ENCODE measurements around the gene LY86. TPM values are rescaled to one million over a fixed set of nuclear protein-coding genes. Genes with fewer than 3 reads are reported as not detected.

The LY86 gene
- polyA plus RNA-seq, 1 donor from 2014 or later: not detected

DNA sequence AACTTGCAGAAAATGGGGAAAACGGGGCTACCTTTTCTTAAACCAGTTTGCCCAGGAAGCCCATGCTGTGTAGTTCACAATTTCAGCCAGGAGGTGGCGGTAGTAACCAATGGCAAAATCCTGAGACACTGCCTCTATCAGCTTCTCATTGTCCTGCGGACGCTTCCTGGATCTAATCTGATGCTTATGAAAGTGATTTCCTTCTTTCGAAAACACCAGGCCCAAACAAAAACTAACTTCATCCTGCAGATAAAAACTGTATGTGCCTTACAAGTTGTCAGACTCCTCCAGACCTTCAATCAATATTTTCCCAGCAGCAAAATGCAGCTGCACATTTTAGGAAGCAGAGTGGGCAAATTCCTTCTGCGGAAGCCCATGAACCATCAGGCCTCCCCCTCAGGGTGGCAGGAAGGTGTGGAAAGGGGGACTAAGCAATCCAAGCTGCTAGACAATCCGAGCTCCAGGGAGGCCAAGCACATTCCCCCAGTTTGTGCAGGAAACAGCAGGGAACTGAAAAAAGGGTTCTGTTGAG is 88.5 kb downstream of the LY86 start:
- Histone ChIP-seq H3K4me2 (ENCODE audit: low read length) (no peak overlapping the region), H3K9me3 (ENCODE audit: low read length) (no peaks in the 10 kb centered on the region), H3K27me3 (ENCODE audit: insufficient read depth, low read depth, low read length) (no peaks in the 10 kb centered on the region), H3K9me2 (ENCODE audit: insufficient read depth, low read length) (no peaks in the 10 kb centered on the region), H3K27ac (ENCODE audit: low read length) (no peak overlapping the region), H3K9ac (ENCODE audit: low read length) (no peak overlapping the region), H4K20me1 (ENCODE audit: insufficient read depth) (no peaks in the 10 kb centered on the region), H3F3A (ENCODE audit: insufficient read depth, low read length, poor library complexity, severe bottlenecking) (no peaks in the 10 kb centered on the region), H3K36me3 (ENCODE audit: insufficient read depth, low read length) (no peaks in the 10 kb centered on the region), H3K4me3 (ENCODE audit: low read length) (no peak overlapping the region), H3K79me2 (replicated peaks; ENCODE audit: insufficient read depth, low read length) (no peaks in the 10 kb centered on the region), H2AFZ (ENCODE audit: low read depth, low read length) (no peak overlapping the region)
- TF ChIP-seq RAD21 (conservative IDR thresholded peaks at IDR 0.05) (peak; percentile 93), EP300 (conservative IDR thresholded peaks at IDR 0.05; ENCODE audit: poor library complexity, severe bottlenecking) (no peak), MXI1 (conservative IDR thresholded peaks at IDR 0.05; ENCODE audit: poor library complexity, severe bottlenecking) (no peak), TAF1 (IDR thresholded peaks at IDR 0.05; ENCODE audit: low read depth) (no peak), EZH2 (IDR thresholded peaks at IDR 0.05; ENCODE audit: borderline replicate concordance, insufficient read depth, low read length, poor library complexity, severe bottlenecking) (no peak), SMC3 (conservative IDR thresholded peaks at IDR 0.05; ENCODE audit: poor library complexity) (peak; percentile 95), POLR2AphosphoS5 (IDR thresholded peaks at IDR 0.05) (no peak)
- TF ChIP-seq, protein P1, sequence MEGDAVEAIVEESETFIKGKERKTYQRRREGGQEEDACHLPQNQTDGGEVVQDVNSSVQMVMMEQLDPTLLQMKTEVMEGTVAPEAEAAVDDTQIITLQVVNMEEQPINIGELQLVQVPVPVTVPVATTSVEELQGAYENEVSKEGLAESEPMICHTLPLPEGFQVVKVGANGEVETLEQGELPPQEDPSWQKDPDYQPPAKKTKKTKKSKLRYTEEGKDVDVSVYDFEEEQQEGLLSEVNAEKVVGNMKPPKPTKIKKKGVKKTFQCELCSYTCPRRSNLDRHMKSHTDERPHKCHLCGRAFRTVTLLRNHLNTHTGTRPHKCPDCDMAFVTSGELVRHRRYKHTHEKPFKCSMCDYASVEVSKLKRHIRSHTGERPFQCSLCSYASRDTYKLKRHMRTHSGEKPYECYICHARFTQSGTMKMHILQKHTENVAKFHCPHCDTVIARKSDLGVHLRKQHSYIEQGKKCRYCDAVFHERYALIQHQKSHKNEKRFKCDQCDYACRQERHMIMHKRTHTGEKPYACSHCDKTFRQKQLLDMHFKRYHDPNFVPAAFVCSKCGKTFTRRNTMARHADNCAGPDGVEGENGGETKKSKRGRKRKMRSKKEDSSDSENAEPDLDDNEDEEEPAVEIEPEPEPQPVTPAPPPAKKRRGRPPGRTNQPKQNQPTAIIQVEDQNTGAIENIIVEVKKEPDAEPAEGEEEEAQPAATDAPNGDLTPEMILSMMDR (IDR thresholded peaks at IDR 0.05; ENCODE audit: poor library complexity, severe bottlenecking): peak; percentile 95
- TF ChIP-seq, protein P2, sequence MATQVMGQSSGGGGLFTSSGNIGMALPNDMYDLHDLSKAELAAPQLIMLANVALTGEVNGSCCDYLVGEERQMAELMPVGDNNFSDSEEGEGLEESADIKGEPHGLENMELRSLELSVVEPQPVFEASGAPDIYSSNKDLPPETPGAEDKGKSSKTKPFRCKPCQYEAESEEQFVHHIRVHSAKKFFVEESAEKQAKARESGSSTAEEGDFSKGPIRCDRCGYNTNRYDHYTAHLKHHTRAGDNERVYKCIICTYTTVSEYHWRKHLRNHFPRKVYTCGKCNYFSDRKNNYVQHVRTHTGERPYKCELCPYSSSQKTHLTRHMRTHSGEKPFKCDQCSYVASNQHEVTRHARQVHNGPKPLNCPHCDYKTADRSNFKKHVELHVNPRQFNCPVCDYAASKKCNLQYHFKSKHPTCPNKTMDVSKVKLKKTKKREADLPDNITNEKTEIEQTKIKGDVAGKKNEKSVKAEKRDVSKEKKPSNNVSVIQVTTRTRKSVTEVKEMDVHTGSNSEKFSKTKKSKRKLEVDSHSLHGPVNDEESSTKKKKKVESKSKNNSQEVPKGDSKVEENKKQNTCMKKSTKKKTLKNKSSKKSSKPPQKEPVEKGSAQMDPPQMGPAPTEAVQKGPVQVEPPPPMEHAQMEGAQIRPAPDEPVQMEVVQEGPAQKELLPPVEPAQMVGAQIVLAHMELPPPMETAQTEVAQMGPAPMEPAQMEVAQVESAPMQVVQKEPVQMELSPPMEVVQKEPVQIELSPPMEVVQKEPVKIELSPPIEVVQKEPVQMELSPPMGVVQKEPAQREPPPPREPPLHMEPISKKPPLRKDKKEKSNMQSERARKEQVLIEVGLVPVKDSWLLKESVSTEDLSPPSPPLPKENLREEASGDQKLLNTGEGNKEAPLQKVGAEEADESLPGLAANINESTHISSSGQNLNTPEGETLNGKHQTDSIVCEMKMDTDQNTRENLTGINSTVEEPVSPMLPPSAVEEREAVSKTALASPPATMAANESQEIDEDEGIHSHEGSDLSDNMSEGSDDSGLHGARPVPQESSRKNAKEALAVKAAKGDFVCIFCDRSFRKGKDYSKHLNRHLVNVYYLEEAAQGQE (IDR thresholded peaks at IDR 0.05; ENCODE audit: borderline replicate concordance): no peak

- no peak overlapping the region for H3K4me2 ChIP-seq (ENCODE audit: low read length)
- TF ChIP-seq, protein P1 (IDR thresholded peaks at IDR 0.05; ENCODE audit: poor library complexity, severe bottlenecking): no peak
- TF ChIP-seq, protein P2 (IDR thresholded peaks at IDR 0.05; ENCODE audit: borderline replicate concordance): no peak
- TF ChIP-seq EZH2 (IDR thresholded peaks at IDR 0.05; ENCODE audit: borderline replicate concordance, insufficient read depth, low read length, poor library complexity, severe bottlenecking) (no peak), RAD21 (conservative IDR thresholded peaks at IDR 0.05) (no peak), MXI1 (conservative IDR thresholded peaks at IDR 0.05; ENCODE audit: poor library complexity, severe bottlenecking) (no peak), TAF1 (IDR thresholded peaks at IDR 0.05; ENCODE audit: low read depth) (no peak), EP300 (conservative IDR thresholded peaks at IDR 0.05; ENCODE audit: poor library complexity, severe bottlenecking) (no peak), POLR2AphosphoS5 (IDR thresholded peaks at IDR 0.05) (no peak)
- no peak overlapping the region for H3K9ac ChIP-seq (ENCODE audit: low read length)
- no peak overlapping the region for H2AFZ ChIP-seq (ENCODE audit: low read depth, low read length)
- H3K4me3 ChIP-seq (ENCODE audit: low read length): no peak overlapping the region
- no peaks in the 10 kb centered on the region for H3F3A ChIP-seq (ENCODE audit: insufficient read depth, low read length, poor library complexity, severe bottlenecking)
- no peaks in the 10 kb centered on the region for H3K9me3 ChIP-seq (ENCODE audit: low read length)
- no peaks in the 10 kb centered on the region for H4K20me1 ChIP-seq (ENCODE audit: insufficient read depth)
- H3K9me2 ChIP-seq (ENCODE audit: insufficient read depth, low read length): no peaks in the 10 kb centered on the region
- H3K79me2 ChIP-seq (replicated peaks; ENCODE audit: insufficient read depth, low read length): no peaks in the 10 kb centered on the region
- no peaks in the 10 kb centered on the region for H3K36me3 ChIP-seq (ENCODE audit: insufficient read depth, low read length)
- no peaks in the 10 kb centered on the region for H3K27me3 ChIP-seq (ENCODE audit: insufficient read depth, low read depth, low read length)
- H3K27ac ChIP-seq (ENCODE audit: low read length): no peak overlapping the region
Measured at GRCh38 chr6:6678185-6678671, 89.7 kb downstream of the LY86 start.

All from neural cell (in vitro differentiated cells).